Measurements from ENCODE around the gene RNF14.
A peak's percentile ranks its signal among the peaks of the same experiment; 100 is the strongest.
"Not testable (repeated sequence)": the region's sequence is repeated elsewhere in the genome, so short reads cannot be mapped to it uniquely, and the experiment has no call there.

Gene RNF14

GRCh38 chr5:142015781-142016533 is 47.1 kb downstream of the RNF14 start:
- peak; percentile 90 for DNase-seq

GRCh38 chr5:142016556-142016955 is 47.7 kb downstream of the RNF14 start:
- DNase-seq, result no peak

DNA sequence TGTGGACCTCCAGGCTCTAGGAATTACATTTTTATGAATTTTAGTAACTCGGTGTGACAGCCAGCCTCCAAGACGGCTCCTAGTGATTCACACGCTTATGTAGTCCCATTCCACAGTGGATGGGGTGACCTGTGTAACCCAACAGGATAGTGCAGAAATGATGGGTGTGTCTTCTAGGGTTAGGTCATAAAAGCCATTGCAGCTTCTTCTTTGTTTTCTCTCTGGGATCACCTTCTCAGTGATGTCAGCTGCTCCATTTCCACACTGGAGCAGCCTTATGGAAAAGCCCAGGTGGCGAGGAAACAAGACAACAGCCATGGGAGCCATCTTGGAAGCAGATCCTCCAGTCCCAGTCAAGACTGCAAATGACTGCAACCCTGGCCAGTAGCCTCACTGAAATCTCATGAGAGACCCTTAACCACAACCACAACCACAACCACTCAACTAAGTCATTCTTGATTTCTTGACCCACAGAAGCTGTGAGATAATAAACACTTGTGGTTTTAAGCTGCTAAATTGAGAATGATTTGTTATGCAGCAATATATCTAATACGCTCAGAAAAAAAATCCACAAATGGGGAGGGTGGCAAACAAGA is 49.0 kb downstream of the RNF14 start:
- DNase-seq, result peak; percentile 33

GRCh38 chr5:142020122-142020659 is 51.3 kb downstream of the RNF14 start:
- DNase-seq, result no peak

DNA sequence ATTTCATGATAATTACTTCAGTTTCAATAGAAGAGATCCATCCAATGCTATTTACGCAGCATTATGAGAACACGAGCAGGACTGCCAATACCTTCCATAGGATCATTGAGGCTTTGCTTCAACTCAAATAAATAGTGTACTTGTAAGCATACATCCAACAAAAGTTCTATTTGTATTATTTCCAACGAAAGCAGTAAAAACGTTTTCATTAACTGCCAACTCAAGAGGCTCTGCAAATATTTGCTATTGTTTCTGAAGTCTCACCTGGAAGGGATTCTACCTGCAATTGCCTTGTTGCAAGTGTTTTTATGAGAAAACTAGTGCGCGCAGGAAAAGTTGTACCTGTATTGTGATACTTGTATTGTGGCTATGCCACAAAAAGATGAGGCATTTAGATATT is 54.9 kb downstream of the RNF14 start:
- no peak for DNase-seq

GRCh38 chr5:142024771-142025304 is 55.9 kb downstream of the RNF14 start:
- peak; percentile 71 for DNase-seq

- DNase-seq, result no peak
Measured at GRCh38 chr5:142025637-142026036, 56.7 kb downstream of the RNF14 start.

DNA sequence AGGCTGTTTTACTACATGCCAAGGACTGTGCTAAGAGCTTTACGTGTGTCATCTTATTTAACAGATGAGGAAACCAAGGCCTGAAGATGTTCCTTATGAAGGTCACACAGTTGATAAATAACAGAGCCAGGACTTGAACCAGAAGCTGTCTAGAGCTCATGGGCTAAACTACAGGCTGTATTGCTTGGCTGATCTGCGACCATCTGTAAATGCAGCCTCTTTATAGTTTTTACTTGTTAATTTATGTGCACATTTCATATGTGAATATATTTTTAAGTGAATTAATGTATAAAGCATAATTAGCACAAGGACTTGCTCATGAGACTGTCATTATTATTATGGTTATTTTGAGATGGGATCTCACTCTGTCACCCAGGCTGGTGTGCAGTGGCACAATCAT is 63.2 kb downstream of the RNF14 start:
- no peak for DNase-seq

GRCh38 chr5:142032747-142033631 is 64.1 kb downstream of the RNF14 start:
- DNase-seq, result no peak

DNA sequence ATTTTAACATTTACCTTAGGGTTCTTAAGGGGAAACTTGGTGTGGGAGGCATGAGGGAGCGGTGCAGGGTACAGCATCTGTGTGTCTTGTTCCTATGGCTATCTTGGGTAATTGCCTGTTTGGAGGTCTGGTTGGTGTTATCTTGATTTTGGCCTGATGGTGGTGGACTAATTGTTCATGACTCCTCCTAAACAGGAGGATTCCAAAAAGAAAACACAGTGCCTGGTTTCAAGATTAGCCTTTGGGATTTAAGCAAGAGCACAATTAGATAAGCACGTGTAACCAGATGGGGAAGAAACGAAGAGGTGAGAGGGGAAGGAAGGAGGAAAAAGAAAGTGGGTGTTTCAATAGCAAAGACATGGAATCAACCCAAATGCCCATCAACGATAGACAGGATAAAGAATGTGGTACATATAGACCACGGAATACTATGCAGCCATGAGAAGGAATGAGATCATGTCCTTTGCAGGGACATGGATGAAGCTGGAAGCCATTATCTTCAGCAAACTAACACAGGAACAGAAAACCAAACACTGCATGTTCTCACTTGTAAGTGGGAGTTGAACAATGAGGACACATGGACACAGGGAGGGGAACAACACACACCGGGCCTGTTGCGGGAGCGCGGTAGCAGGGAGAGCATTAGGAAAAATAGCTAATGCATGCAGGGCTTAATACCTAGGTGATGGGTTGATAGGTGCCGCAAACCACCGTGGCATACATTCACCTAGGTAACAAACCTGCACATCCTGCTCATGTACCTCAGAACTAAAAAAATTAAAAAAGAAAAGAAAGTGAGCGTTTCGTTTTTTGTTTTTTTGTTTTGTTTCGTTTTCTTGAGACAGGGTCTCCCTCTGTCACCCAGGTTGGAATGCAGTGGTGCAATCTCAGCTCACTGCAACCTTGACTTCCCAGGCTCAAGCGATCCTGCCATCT is 65.0 kb downstream of the RNF14 start:
- DNase-seq, result not testable (repeated sequence)

GRCh38 chr5:142034994-142035393 is 66.1 kb downstream of the RNF14 start:
- no peak for DNase-seq

DNA sequence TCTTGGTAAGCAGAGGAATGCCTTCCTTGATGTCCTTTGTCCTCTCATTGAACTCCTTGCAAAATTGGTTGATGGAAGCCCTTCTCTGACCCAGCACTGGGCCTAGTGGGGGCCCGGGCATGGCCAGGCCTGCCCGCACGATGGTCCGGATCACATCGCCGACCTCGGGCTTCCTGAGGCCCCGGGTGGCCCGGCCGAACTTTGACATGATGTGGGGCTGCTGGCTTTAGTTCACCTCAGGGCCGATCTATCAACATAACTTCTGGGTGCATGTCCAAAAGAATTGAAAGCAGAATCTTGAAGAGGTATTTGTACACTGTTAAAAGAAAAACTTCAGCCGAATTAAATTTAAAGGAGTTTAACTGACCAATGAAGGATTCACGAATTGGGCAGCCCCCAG is 68.0 kb downstream of the RNF14 start:
- no peak for DNase-seq

DNA sequence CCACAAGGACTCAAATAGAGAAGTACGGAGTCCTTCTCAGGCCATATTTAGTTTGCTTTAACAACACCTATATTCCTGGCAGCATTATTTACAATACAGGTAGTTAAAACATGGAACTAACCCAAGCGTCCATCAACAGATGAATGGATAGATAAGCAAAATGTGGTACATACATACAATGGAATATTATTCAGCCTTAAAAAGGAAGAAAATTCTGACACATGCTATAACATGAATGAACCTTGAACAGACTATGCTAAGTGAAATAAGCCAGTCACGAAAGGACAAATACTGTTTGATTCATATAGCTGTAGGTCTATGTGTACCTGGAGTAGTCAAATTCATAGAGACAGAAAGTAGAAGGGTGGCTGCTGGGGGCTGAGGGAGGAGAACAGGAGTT is 68.7 kb downstream of the RNF14 start:
- not testable (repeated sequence) for DNase-seq

GRCh38 chr5:142038735-142039134 is 69.8 kb downstream of the RNF14 start:
- DNase-seq, result no peak
